HG02623 (cell line): Measurements from ENCODE around the gene SPRTN.

Source experiments
- ATAC-seq: cut with Tn5 transposase; IDR thresholded peaks from one replicate; pipeline ENCODE4 v1.9.1; 2021; ENCODE audit warnings: moderate library complexity; ENCODE audit not compliant: unreplicated experiment

The SPRTN gene

GRCh38 chr1:231376101-231376500 is 38.0 kb downstream of the SPRTN start:
- no peak for ATAC-seq

- ATAC-seq, result no peak
Observed at GRCh38 chr1:231376875-231377549, 38.9 kb downstream of the SPRTN start.

- no peak for ATAC-seq
Observed at GRCh38 chr1:231381729-231382128, 43.6 kb downstream of the SPRTN start.

- ATAC-seq, result no peak
Observed at GRCh38 chr1:231382426-231382825, 44.3 kb downstream of the SPRTN start.

- ATAC-seq, result no peak
Observed at GRCh38 chr1:231383159-231383860, 45.2 kb downstream of the SPRTN start.

- ATAC-seq, result no peak
Observed at GRCh38 chr1:231384696-231385415, 46.8 kb downstream of the SPRTN start.

GRCh38 chr1:231385416-231385748 is 47.3 kb downstream of the SPRTN start:
- no peak for ATAC-seq

- no peak for ATAC-seq
Observed at GRCh38 chr1:231386466-231386865, 48.4 kb downstream of the SPRTN start.

GRCh38 chr1:231387770-231388669 is 49.9 kb downstream of the SPRTN start:
- no peak for ATAC-seq

- no peak for ATAC-seq
Observed at GRCh38 chr1:231390071-231390470, 52.0 kb downstream of the SPRTN start.

- no peak for ATAC-seq
Observed at GRCh38 chr1:231392389-231393131, 54.5 kb downstream of the SPRTN start.

- no peak for ATAC-seq
Observed at GRCh38 chr1:231393668-231394067, 55.6 kb downstream of the SPRTN start.

GRCh38 chr1:231395076-231395997 is 57.2 kb downstream of the SPRTN start:
- ATAC-seq, result no peak

- ATAC-seq, result no peak
Observed at GRCh38 chr1:231395998-231396390, 57.9 kb downstream of the SPRTN start.

- ATAC-seq, result no peak
Observed at GRCh38 chr1:231396643-231397042, 58.5 kb downstream of the SPRTN start.

- no peak for ATAC-seq
Observed at GRCh38 chr1:231397886-231398671, 60.0 kb downstream of the SPRTN start.

GRCh38 chr1:231401478-231401877 is 63.4 kb downstream of the SPRTN start:
- ATAC-seq, result no peak

- ATAC-seq, result no peak
Observed at GRCh38 chr1:231404318-231404717, 66.2 kb downstream of the SPRTN start.
